Measurements from ENCODE around the gene FADD. TPM values are rescaled to one million over a fixed set of nuclear protein-coding genes. Genes with fewer than 3 reads are reported as not detected.
"Not testable (repeated sequence)": the region's sequence is repeated elsewhere in the genome, so short reads cannot be mapped to it uniquely, and the experiment has no call there.

The FADD gene
- total RNA-seq, 2 experiments from 2014 or later, result 23.6 to 24.4 TPM

- peaks cover 25% of the 10 kb centered on the region for H3K36me3 Mint-ChIP-seq (ENCODE audit: low read depth)
Observed at GRCh38 chr11:70210530-70210929, 7.4 kb downstream of the FADD start.

GRCh38 chr11:70212227-70212811, 9.2 kb downstream of the FADD start:
- no peaks in the 10 kb centered on the region for H3K9me3 Mint-ChIP-seq
- DNase-seq, result no peak

More at GRCh38 chr11:70210530-70210929, 7.4 kb downstream of the FADD start:
- intact Hi-C loops (cut with micrococcal nuclease), result no loop called here
- no peak for DNase-seq
- Mint-ChIP-seq H3K9me3 (no peaks in the 10 kb centered on the region), H3K27me3 (ENCODE audit: low read depth) (no peaks in the 10 kb centered on the region), H3K4me3 (no peak overlapping the region), H3K27ac (no peak overlapping the region), H3K4me1 (ENCODE audit: low read depth) (peaks cover 35% of the 10 kb centered on the region)
- CTCF ChIA-PET, result no interaction called here

GRCh38 chr11:70217388-70217787, 14.3 kb downstream of the FADD start:
- H3K4me3 Mint-ChIP-seq; H3K9me3 Mint-ChIP-seq; intact Hi-C loops (cut with micrococcal nuclease); H3K27me3 Mint-ChIP-seq (ENCODE audit: low read depth); DNase-seq; CTCF ChIA-PET; H3K27ac Mint-ChIP-seq; H3K36me3 Mint-ChIP-seq (ENCODE audit: low read depth); H3K4me1 Mint-ChIP-seq (ENCODE audit: low read depth): not testable (repeated sequence)

More at GRCh38 chr11:70212227-70212811, 9.2 kb downstream of the FADD start:
- CTCF ChIA-PET, result no interaction called here
- peaks cover 14% of the 10 kb centered on the region for H3K36me3 Mint-ChIP-seq (ENCODE audit: low read depth)
- intact Hi-C loops (cut with micrococcal nuclease), result no loop called here
- no peaks in the 10 kb centered on the region for H3K27me3 Mint-ChIP-seq (ENCODE audit: low read depth)
- H3K4me1 Mint-ChIP-seq (ENCODE audit: low read depth), result peaks cover 20% of the 10 kb centered on the region
- H3K27ac Mint-ChIP-seq, result no peak overlapping the region
- H3K4me3 Mint-ChIP-seq, result no peak overlapping the region

GRCh38 chr11:70218076-70218475, 15.0 kb downstream of the FADD start:
- DNase-seq; H3K4me3 Mint-ChIP-seq; H3K4me1 Mint-ChIP-seq (ENCODE audit: low read depth); H3K27me3 Mint-ChIP-seq (ENCODE audit: low read depth); CTCF ChIA-PET; H3K36me3 Mint-ChIP-seq (ENCODE audit: low read depth); H3K27ac Mint-ChIP-seq; intact Hi-C loops (cut with micrococcal nuclease); H3K9me3 Mint-ChIP-seq: not testable (repeated sequence)

- Mint-ChIP-seq H3K27ac (no peak overlapping the region), H3K9me3 (no peaks in the 10 kb centered on the region), H3K27me3 (ENCODE audit: low read depth) (no peaks in the 10 kb centered on the region), H3K4me3 (no peak overlapping the region), H3K4me1 (ENCODE audit: low read depth) (no peaks in the 10 kb centered on the region), H3K36me3 (ENCODE audit: low read depth) (no peaks in the 10 kb centered on the region)
- intact Hi-C loops (cut with micrococcal nuclease), result no loop called here
- CTCF ChIA-PET, result no interaction called here
- no peak for DNase-seq
Observed at GRCh38 chr11:70220136-70220535, 17.0 kb downstream of the FADD start.

GRCh38 chr11:70220920-70221319, 17.8 kb downstream of the FADD start:
- intact Hi-C loops (cut with micrococcal nuclease), result no loop called here
- H3K27me3 Mint-ChIP-seq (ENCODE audit: low read depth), result no peaks in the 10 kb centered on the region
- no peaks in the 10 kb centered on the region for H3K9me3 Mint-ChIP-seq
- no peak overlapping the region for H3K4me3 Mint-ChIP-seq
- DNase-seq, result no peak
- CTCF ChIA-PET, result no interaction called here
- no peak overlapping the region for H3K27ac Mint-ChIP-seq
- no peaks in the 10 kb centered on the region for H3K4me1 Mint-ChIP-seq (ENCODE audit: low read depth)
- H3K36me3 Mint-ChIP-seq (ENCODE audit: low read depth), result no peaks in the 10 kb centered on the region

GRCh38 chr11:70225681-70226177, 22.6 kb downstream of the FADD start:
- no peaks in the 10 kb centered on the region for H3K4me1 Mint-ChIP-seq (ENCODE audit: low read depth)
- no peak overlapping the region for H3K27ac Mint-ChIP-seq
- no peaks in the 10 kb centered on the region for H3K36me3 Mint-ChIP-seq (ENCODE audit: low read depth)
- intact Hi-C loops (cut with micrococcal nuclease), result no loop called here
- CTCF ChIA-PET, result interaction anchor here (0.9 kb wide), 1 partner anchor 263 kb away, joined by 3 read pairs; no protein-coding TSS in a partner anchor
- no peak for DNase-seq
- H3K9me3 Mint-ChIP-seq, result no peaks in the 10 kb centered on the region
- no peaks in the 10 kb centered on the region for H3K27me3 Mint-ChIP-seq (ENCODE audit: low read depth)
- H3K4me3 Mint-ChIP-seq, result no peak overlapping the region

GRCh38 chr11:70226183-70226582, 23.1 kb downstream of the FADD start:
- CTCF ChIA-PET, result interaction anchor here (0.6 to 0.9 kb wide), 2 partner anchors 34 to 263 kb away, joined by 3 read pairs; no protein-coding TSS in a partner anchor
- Mint-ChIP-seq H3K36me3 (ENCODE audit: low read depth) (no peaks in the 10 kb centered on the region), H3K9me3 (no peaks in the 10 kb centered on the region), H3K27ac (no peak overlapping the region), H3K4me1 (ENCODE audit: low read depth) (no peaks in the 10 kb centered on the region), H3K4me3 (no peak overlapping the region), H3K27me3 (ENCODE audit: low read depth) (no peaks in the 10 kb centered on the region)
- intact Hi-C loops (cut with micrococcal nuclease), result no loop called here
- no peak for DNase-seq

- CTCF ChIA-PET, result no interaction called here
- Mint-ChIP-seq H3K27me3 (ENCODE audit: low read depth) (no peaks in the 10 kb centered on the region), H3K36me3 (ENCODE audit: low read depth) (no peaks in the 10 kb centered on the region), H3K4me1 (ENCODE audit: low read depth) (no peaks in the 10 kb centered on the region), H3K9me3 (no peaks in the 10 kb centered on the region), H3K4me3 (no peak overlapping the region), H3K27ac (no peak overlapping the region)
- intact Hi-C loops (cut with micrococcal nuclease), result no loop called here
- DNase-seq, result no peak
Observed at GRCh38 chr11:70226967-70227366, 23.9 kb downstream of the FADD start.

- intact Hi-C loops (cut with micrococcal nuclease), result no loop called here
- DNase-seq, result no peak
- H3K27me3 Mint-ChIP-seq (ENCODE audit: low read depth), result no peaks in the 10 kb centered on the region
- CTCF ChIA-PET, result no interaction called here
- H3K9me3 Mint-ChIP-seq, result no peaks in the 10 kb centered on the region
- H3K4me1 Mint-ChIP-seq (ENCODE audit: low read depth), result no peaks in the 10 kb centered on the region
- no peak overlapping the region for H3K27ac Mint-ChIP-seq
- no peak overlapping the region for H3K4me3 Mint-ChIP-seq
- H3K36me3 Mint-ChIP-seq (ENCODE audit: low read depth), result no peaks in the 10 kb centered on the region
Observed at GRCh38 chr11:70229737-70230136, 26.6 kb downstream of the FADD start.

GRCh38 chr11:70230151-70230839, 27.2 kb downstream of the FADD start:
- intact Hi-C loops (cut with micrococcal nuclease), result no loop called here
- DNase-seq, result no peak
- Mint-ChIP-seq H3K4me1 (ENCODE audit: low read depth) (no peaks in the 10 kb centered on the region), H3K36me3 (ENCODE audit: low read depth) (no peaks in the 10 kb centered on the region), H3K27ac (no peak overlapping the region), H3K27me3 (ENCODE audit: low read depth) (no peaks in the 10 kb centered on the region), H3K4me3 (no peak overlapping the region), H3K9me3 (no peaks in the 10 kb centered on the region)
- CTCF ChIA-PET, result no interaction called here

- CTCF ChIA-PET, result interaction anchor here (0.6 kb wide), 1 partner anchor 20 kb away, joined by 4 read pairs; no protein-coding TSS in a partner anchor
- no peak overlapping the region for H3K4me3 Mint-ChIP-seq
- no peaks in the 10 kb centered on the region for H3K36me3 Mint-ChIP-seq (ENCODE audit: low read depth)
- no peak overlapping the region for H3K27ac Mint-ChIP-seq
- DNase-seq, result no peak
- no peaks in the 10 kb centered on the region for H3K27me3 Mint-ChIP-seq (ENCODE audit: low read depth)
- H3K4me1 Mint-ChIP-seq (ENCODE audit: low read depth), result no peaks in the 10 kb centered on the region
- no peaks in the 10 kb centered on the region for H3K9me3 Mint-ChIP-seq
- intact Hi-C loops (cut with micrococcal nuclease), result no loop called here
Observed at GRCh38 chr11:70230840-70231710, 28.0 kb downstream of the FADD start.
